ENCODE measurements around the gene DYRK1A.

DYRK1A gene

GRCh38 chr21:37348664-37349063, 17.9 kb upstream of the DYRK1A start:
- DNase-seq (ENCODE audit: low spot score): no peak
- no peaks in the 10 kb centered on the region for H3K36me3 ChIP-seq (ENCODE audit: low read depth)
- ATAC-seq (ENCODE audit: low read depth): no peak
- no peak for TF ChIP-seq CTCF (IDR thresholded peaks at IDR 0.05; ENCODE audit: poor library complexity, severe bottlenecking)
- no peaks in the 10 kb centered on the region for H3K27me3 ChIP-seq (ENCODE audit: insufficient read depth, poor library complexity, severe bottlenecking)
- H3K27ac ChIP-seq (ENCODE audit: poor library complexity, severe bottlenecking): no peak overlapping the region
- no peaks in the 10 kb centered on the region for H3K4me1 ChIP-seq (ENCODE audit: insufficient read depth, poor library complexity, severe bottlenecking)
- no peak overlapping the region for H3K4me3 ChIP-seq (ENCODE audit: severe bottlenecking)
- peaks cover 16% of the 10 kb centered on the region for H3K9me3 ChIP-seq (ENCODE audit: severe bottlenecking)

- ATAC-seq (ENCODE audit: low read depth): no peak
- no peak overlapping the region for H3K4me3 ChIP-seq (ENCODE audit: severe bottlenecking)
- H3K27me3 ChIP-seq (ENCODE audit: insufficient read depth, poor library complexity, severe bottlenecking): no peaks in the 10 kb centered on the region
- H3K4me1 ChIP-seq (ENCODE audit: insufficient read depth, poor library complexity, severe bottlenecking): no peaks in the 10 kb centered on the region
- no peak for TF ChIP-seq CTCF (IDR thresholded peaks at IDR 0.05; ENCODE audit: poor library complexity, severe bottlenecking)
- no peak for DNase-seq (ENCODE audit: low spot score)
- peak overlapping the region; percentile 43 for H3K27ac ChIP-seq (ENCODE audit: poor library complexity, severe bottlenecking)
- peaks cover 16% of the 10 kb centered on the region for H3K9me3 ChIP-seq (ENCODE audit: severe bottlenecking)
- H3K36me3 ChIP-seq (ENCODE audit: low read depth): no peaks in the 10 kb centered on the region
Measured at GRCh38 chr21:37350472-37350871, 16.1 kb upstream of the DYRK1A start.

- H3K4me3 ChIP-seq (ENCODE audit: severe bottlenecking): no peak overlapping the region
- DNase-seq (ENCODE audit: low spot score) (no peak), ATAC-seq (ENCODE audit: low read depth) (no peak)
- peaks cover 17% of the 10 kb centered on the region for H3K4me1 ChIP-seq (ENCODE audit: insufficient read depth, poor library complexity, severe bottlenecking)
- no peaks in the 10 kb centered on the region for H3K36me3 ChIP-seq (ENCODE audit: low read depth)
- H3K27ac ChIP-seq (ENCODE audit: poor library complexity, severe bottlenecking): no peak overlapping the region
- TF ChIP-seq CTCF (IDR thresholded peaks at IDR 0.05; ENCODE audit: poor library complexity, severe bottlenecking): no peak
- H3K27me3 ChIP-seq (ENCODE audit: insufficient read depth, poor library complexity, severe bottlenecking): no peaks in the 10 kb centered on the region
- H3K9me3 ChIP-seq (ENCODE audit: severe bottlenecking): no peaks in the 10 kb centered on the region
Measured at GRCh38 chr21:37356706-37357105, 9.9 kb upstream of the DYRK1A start.

- ATAC-seq (ENCODE audit: low read depth) (peak; percentile 89), DNase-seq (ENCODE audit: low spot score) (no peak)
- no peaks in the 10 kb centered on the region for H3K9me3 ChIP-seq (ENCODE audit: severe bottlenecking)
- no peak overlapping the region for H3K4me3 ChIP-seq (ENCODE audit: severe bottlenecking)
- H3K27me3 ChIP-seq (ENCODE audit: insufficient read depth, poor library complexity, severe bottlenecking): no peaks in the 10 kb centered on the region
- H3K36me3 ChIP-seq (ENCODE audit: low read depth): no peaks in the 10 kb centered on the region
- H3K4me1 ChIP-seq (ENCODE audit: insufficient read depth, poor library complexity, severe bottlenecking): peaks cover 17% of the 10 kb centered on the region
- H3K27ac ChIP-seq (ENCODE audit: poor library complexity, severe bottlenecking): peak overlapping the region; percentile 59
- no peak for TF ChIP-seq CTCF (IDR thresholded peaks at IDR 0.05; ENCODE audit: poor library complexity, severe bottlenecking)
Measured at GRCh38 chr21:37357691-37358090, 8.9 kb upstream of the DYRK1A start.

GRCh38 chr21:37358397-37358796, 8.2 kb upstream of the DYRK1A start:
- ATAC-seq (ENCODE audit: low read depth): no peak
- TF ChIP-seq CTCF (IDR thresholded peaks at IDR 0.05; ENCODE audit: poor library complexity, severe bottlenecking): no peak
- peak overlapping the region; percentile 59 for H3K27ac ChIP-seq (ENCODE audit: poor library complexity, severe bottlenecking)
- H3K36me3 ChIP-seq (ENCODE audit: low read depth): no peaks in the 10 kb centered on the region
- H3K4me3 ChIP-seq (ENCODE audit: severe bottlenecking): no peak overlapping the region
- H3K9me3 ChIP-seq (ENCODE audit: severe bottlenecking): no peaks in the 10 kb centered on the region
- peaks cover 17% of the 10 kb centered on the region for H3K4me1 ChIP-seq (ENCODE audit: insufficient read depth, poor library complexity, severe bottlenecking)
- no peaks in the 10 kb centered on the region for H3K27me3 ChIP-seq (ENCODE audit: insufficient read depth, poor library complexity, severe bottlenecking)
- no peak for DNase-seq (ENCODE audit: low spot score)

Measured in RWPE2 (cell line).